Suprapubic skin (tissue), 4 donors: ENCODE data around the gene IL17C.

Experiments
- EP300 ChIP-seq: sonication (generic); formaldehyde crosslinking; IDR thresholded peaks from one replicate; pipeline ENCODE4 v1.6.1; 2017; ENCODE audit warnings: antibody characterized with exemption
- POLR2A ChIP-seq, 2 donors: fragments of 450-650 bp; IDR thresholded peaks; one replicate each; pipeline ENCODE4 v1.6.1; 2017; ENCODE audit warnings: antibody characterized with exemption in 2 of 2, mild to moderate bottlenecking in 2 of 2, moderate library complexity in 2 of 2
- POLR2AphosphoS5 ChIP-seq, 3 donors: sonication (generic); formaldehyde crosslinking; IDR thresholded peaks; one replicate each; pipeline ENCODE4 v1.6.1; 2017; ENCODE audit warnings: antibody characterized with exemption in 3 of 3
- TF ChIP-seq, protein P1 (sequence below), 2 donors: fragments of 200-600 bp in 1 of 2; fragments of 450-650 bp in 1 of 2; sonication (generic) in 1 of 2; IDR thresholded peaks; one replicate each; pipeline ENCODE4 v1.5.1; 2016 to 2019; ENCODE audit warnings: antibody characterized with exemption in 2 of 2, mild to moderate bottlenecking in 1 of 2, moderate library complexity in 1 of 2

DNA sequence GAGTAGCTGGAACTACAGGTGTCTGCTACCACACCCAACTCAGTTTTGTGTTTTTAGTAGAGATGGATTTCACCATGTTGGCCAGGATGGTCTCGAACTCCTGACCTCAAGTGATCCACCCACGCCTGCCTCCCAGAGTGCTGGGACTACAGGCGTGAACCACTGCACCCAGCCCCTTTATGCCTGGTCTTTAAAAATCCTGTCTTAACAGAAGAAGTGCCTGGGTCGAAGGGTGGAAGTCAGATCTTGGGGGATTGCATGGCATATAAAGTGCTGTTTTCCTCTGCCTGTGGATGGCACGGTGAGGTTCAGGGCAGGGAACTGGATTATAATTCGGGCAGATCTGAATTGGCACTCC is 37.9 kb upstream of the IL17C start:
- TF ChIP-seq, protein P1, sequence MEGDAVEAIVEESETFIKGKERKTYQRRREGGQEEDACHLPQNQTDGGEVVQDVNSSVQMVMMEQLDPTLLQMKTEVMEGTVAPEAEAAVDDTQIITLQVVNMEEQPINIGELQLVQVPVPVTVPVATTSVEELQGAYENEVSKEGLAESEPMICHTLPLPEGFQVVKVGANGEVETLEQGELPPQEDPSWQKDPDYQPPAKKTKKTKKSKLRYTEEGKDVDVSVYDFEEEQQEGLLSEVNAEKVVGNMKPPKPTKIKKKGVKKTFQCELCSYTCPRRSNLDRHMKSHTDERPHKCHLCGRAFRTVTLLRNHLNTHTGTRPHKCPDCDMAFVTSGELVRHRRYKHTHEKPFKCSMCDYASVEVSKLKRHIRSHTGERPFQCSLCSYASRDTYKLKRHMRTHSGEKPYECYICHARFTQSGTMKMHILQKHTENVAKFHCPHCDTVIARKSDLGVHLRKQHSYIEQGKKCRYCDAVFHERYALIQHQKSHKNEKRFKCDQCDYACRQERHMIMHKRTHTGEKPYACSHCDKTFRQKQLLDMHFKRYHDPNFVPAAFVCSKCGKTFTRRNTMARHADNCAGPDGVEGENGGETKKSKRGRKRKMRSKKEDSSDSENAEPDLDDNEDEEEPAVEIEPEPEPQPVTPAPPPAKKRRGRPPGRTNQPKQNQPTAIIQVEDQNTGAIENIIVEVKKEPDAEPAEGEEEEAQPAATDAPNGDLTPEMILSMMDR (IDR thresholded peaks at IDR 0.05): no peak
- no peak for TF ChIP-seq POLR2AphosphoS5 (IDR thresholded peaks at IDR 0.05)
- no peak for TF ChIP-seq POLR2A (IDR thresholded peaks at IDR 0.05)
- no peak for TF ChIP-seq EP300
